ENCODE data around the gene FBXL2.
"Not testable (repeated sequence)": the region's sequence is repeated elsewhere in the genome, so short reads cannot be mapped to it uniquely, and the experiment has no call there.

The FBXL2 gene

DNA sequence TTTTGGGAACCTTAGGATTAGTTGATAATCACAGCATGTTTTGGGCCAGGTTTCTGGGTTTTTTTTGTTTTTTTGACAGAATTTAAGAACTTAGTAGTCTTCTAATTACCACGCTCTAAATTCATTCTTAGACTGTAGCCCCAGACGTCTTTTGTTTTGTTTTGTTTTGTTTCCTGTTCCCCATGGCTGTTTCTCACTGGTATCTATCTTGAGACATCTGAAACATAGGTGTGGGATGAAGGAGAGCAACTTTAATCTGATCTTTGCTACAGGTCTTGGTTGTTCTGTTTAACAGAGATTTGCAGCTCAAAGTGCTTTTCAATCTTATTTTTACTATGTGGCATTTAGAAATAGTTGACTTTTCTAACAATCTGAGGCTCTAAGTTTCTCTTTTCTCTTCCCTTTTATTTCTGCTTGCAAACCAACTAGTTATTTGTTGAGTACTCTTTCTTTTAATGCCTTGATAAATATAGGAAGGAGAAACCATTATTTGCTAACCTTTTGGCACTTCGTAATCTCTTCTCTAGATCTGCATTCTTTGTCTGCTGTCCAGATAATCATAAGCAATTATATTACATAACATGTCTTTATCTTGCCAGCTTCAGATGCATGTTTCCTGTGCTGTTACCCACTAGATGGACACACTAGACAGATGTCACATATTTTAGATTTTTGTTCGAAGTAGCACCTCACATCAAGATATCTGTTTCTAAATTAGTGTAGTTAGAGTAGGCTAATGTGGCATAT, 40.9 kb downstream of the FBXL2 start:
- no peak for DNase-seq (ENCODE audit: low spot score)

DNA sequence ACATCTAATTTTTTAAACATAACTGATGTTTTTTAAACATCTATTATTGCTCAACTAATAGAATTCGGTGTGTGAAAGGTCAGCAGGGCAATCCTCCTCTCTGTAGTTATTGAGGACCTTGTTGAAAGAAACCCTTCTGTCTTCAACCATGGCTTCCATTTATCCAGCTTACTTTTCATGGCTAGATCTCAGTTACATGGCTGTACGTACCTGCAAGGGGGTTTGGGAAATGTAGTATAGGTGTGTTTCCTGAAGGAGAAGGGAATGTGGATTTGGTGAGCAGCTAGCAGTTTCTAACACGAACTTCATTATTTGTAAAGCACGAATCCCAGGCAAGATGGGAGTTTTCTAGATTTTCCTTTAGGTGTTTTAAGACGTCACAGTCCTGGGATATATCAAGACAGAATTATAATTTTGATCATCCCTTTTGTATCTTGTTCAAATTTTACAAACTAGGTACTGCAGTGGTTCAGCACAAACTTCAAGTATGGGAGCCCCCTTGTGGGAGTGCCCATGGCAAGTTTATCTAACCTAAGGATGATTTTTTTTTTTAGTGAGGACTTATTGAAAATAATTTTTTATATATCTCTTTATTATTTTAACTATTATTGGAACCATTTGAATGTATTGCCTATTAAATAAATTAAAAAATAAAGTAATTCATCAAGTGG, 41.6 kb downstream of the FBXL2 start:
- DNase-seq (ENCODE audit: low spot score), result no peak

DNA sequence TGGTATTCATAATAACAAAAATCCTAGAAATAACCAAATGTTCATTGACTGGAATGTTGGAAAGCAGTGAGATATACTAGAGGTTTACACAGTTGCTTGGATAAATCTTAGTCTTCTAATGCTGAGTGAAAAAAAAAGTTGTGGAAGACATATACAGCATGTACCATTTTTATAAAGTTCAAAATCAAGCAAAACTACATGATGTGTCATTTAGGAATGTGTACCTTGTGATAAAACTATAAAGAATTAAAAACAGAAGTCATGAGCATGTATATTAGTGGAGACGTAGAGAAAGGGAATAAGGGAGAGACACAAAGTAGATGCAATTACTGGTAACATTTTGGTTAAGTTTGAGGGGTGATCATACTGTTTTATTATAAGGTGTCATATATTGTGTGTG, 45.2 kb downstream of the FBXL2 start:
- DNase-seq (ENCODE audit: low spot score), result no peak

DNA sequence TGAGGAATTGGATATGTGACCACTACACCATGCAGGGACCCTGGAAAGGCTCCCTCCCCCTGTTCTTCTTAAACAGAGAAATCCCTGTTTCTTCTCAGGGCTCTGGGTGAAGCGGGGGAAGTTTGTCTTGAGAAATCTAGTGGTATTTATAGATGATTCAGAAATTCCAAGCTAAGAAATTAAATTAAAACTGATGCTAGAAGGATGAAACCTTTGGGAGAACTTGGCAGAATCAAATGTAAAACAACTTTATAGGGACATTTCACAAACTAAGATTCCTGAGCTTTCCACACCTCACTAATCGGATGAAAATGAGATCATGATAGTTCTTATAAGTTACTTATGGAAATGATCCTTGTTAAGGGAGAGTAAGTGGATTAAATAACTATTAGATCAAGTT, 54.2 kb downstream of the FBXL2 start:
- DNase-seq (ENCODE audit: low spot score), result no peak

- DNase-seq (ENCODE audit: low spot score), result no peak
Observed at GRCh38 chr3:33334364-33334763, 57.1 kb downstream of the FBXL2 start.

DNA sequence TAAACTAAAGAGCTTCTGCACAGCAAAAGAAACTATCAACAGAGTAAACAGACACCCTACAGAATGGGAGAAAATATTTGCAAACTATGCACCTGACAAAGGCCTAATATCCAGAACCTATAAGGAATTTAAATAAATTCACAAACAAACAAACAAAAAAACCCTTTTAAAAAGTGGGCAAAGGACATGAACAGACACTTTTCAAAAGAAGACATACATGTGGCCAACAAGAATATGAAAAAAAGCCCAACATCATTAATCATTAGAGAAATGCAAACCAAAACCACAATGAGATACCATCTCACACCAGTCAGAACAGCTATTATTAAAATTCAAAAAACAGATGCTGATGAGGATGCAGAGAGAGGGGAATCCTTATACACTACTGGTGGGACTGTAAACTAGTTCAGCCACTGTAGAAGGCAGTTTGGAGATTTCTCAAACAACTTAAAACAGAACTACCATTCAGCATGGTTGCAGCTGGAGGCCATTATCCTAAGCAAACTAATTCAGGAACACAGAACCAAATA, 61.8 kb downstream of the FBXL2 start:
- DNase-seq (ENCODE audit: low spot score), result not testable (repeated sequence)

- no peak for DNase-seq (ENCODE audit: low spot score)
Observed at GRCh38 chr3:33339758-33340157, 62.5 kb downstream of the FBXL2 start.

GRCh38 chr3:33355611-33356010, 78.4 kb downstream of the FBXL2 start:
- DNase-seq (ENCODE audit: low spot score), result no peak

DNA sequence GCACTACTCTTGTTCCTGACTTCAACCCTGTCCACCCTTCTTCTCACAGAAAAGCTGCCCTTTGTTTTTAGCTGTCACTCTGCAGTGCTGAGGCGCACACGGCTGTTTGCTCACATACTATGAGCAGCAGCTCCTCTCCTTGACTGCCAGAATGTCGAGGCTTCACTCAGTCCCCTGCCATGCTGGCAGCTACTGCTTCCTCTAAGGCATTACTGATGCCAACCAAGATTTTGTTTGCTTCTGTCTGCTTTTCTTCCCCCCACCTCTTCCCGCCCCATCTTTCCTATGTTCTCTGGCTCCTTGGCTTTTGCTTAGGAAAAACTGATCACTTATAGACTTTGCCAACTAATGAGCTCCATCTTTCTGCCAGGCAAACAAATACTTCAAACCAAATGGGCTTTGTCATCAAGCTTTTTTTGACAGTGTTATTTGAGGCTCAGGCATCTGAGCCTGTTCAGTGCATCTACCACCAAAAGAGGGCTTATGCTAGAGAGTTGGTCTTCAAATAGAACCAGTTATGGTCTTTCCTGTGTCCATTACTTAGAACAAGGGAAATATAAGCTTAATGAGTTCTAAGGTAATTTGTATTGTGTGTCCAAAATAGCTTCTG, 81.0 kb downstream of the FBXL2 start:
- peak; percentile 28 for DNase-seq (ENCODE audit: low spot score)

DNA sequence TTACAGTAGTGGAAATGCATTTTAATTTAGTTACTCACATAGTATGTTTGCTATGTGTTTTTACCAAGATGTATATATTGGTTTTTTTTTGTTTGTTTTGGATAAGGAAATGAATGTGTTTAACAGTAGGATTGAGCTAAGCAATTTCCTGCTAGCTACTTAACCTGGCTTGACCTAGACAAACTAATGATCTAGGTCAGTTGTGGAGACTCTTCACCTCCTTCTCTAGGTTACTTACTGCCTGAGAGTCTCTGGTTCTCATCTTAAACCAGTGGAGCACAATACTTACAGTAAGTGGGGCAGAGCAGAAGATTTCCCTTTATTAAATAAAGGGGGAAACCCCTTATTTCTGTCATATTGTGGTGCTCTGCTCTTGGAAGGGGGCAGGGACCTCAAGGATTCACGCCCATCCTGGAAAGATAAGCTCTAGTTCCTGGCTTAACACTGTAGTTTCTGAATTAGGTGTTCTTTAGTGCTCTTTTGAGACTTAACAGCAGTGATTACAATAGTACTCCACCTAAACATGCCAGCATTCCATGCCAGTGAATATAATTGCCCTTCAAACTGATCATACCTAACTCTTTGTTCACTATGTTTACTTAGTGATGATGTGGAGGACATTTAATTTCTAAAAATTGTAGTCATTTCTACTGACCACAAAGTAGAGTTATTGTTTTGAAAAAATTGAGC, 83.0 kb downstream of the FBXL2 start:
- DNase-seq (ENCODE audit: low spot score), result no peak

DNA sequence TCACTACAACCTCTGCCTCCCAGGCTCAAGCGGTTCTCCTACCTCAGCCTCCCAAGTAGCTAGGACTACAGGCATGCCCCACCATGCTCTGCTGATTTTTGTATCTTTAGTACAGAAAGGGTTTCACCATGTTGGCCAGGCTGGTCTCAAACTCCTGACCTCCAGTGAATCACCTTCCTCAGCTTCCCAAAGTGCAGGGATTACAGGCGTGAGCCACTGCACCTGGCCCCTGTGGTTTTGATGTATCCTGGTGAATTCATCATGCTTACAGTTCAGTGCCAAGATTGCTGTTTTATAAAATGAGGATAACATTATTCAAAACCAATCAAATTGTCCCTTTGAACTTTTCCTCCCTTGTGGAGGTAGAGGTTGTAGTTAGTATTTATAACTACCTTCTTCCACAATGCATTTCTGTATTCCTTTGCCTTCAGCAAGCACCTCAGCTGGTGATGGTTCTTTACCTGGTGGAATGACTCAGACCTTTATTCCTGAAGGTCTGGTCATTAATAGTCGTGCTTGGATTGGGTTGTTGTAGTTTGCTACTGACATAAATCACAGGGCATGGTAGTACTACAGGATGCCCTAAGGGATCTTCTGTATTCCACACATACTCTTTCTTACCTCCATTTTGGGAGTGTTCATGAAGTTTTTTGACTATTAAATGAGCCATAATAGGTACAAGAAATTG, 86.0 kb downstream of the FBXL2 start:
- no peak for DNase-seq (ENCODE audit: low spot score)

- no peak for DNase-seq (ENCODE audit: low spot score)
Observed at GRCh38 chr3:33364060-33364459, 86.8 kb downstream of the FBXL2 start.

DNA sequence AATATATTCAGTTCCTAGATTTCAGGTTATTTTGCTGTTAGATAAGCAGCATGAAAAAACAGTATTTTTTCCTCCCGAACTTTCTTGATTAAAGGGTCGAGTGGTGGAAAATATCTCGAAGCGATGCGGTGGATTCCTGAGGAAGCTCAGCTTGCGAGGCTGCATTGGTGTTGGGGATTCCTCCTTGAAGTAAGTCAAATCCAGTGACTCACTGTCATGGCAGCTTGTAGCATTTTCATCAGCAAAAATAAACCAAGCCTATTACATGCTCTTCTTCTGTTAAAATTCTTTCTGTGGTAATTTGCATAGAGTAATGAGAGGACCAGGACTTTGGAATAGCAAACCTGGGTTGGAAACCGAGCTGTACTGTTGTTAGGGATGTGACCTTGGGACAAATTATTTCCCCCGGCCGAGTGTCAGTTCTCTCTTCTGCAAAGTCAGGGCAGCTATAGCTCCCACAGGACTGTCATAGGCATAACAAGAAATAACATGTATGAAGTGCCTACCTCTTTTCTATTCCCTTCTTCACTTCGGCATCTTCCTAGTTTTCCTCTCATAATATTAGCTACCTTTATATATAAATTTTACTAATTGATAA, 87.4 kb downstream of the FBXL2 start:
- DNase-seq (ENCODE audit: low spot score), result no peak

DNA sequence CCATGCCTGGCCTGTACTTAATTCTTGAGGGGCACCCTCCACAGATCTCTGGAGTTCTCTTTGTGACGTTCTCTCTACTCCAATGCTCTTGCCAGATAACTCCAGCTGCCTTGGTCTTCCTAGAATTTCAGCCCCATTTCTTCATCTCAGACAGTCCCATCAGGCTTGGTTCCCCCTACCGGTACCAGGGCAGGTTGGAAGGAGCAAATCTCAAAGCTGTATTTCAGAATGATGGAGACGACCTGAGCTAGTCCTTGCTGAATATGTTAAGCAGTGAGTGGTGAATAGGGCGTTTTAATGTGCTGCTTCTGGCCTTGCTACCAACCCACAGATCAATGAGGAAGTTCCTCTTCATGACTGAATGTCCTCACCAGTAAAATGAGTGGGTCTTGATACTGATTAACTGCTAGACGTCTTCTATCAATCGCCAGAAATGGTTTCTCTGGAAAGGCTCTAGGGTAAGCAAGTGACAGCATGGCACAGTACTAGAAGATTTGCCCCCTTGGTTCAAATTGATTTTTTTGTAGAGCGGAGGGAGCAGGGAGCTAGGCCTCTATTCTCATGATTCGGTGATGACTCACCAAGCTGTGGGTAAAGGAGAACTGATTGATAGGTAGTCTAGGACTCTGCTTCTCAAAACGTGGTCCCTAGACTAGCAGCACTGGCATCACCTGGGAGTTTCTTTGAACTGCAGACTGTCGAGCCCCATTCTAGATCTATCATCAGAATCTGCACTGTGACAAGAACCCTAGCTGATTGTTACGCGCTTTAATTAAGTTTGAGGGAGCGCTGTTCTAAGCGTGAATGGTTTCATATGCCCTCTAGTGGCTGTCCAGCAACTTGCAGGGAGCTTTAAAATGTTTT, 95.2 kb downstream of the FBXL2 start:
- DNase-seq (ENCODE audit: low spot score), result peak; percentile 77

GRCh38 chr3:33373082-33373437, 95.8 kb downstream of the FBXL2 start:
- no peak for DNase-seq (ENCODE audit: low spot score)

GRCh38 chr3:33377489-33377888, 100.2 kb downstream of the FBXL2 start:
- DNase-seq (ENCODE audit: low spot score), result no peak

- no peak for DNase-seq (ENCODE audit: low spot score)
Observed at GRCh38 chr3:33377931-33378330, 100.7 kb downstream of the FBXL2 start.

DNA sequence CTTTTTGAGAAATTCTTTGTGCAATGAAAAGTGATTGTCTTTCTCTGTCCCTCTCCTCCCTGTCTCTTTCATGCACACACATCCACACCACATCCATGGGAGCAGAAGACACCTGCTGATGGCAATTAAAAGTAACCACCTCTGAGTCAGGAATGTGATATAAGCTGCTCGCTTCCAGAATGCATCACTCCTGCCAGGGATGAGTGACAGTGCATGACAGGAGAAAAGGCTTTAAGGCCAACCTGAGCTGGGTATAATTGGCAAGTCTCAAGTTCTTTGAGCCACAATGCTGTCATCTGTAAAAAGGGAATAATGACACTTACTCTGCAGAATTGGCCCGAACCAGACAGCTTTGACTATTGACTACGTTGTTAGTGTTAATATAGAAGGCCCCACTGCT, 103.4 kb downstream of the FBXL2 start:
- no peak for DNase-seq (ENCODE audit: low spot score)

DNA sequence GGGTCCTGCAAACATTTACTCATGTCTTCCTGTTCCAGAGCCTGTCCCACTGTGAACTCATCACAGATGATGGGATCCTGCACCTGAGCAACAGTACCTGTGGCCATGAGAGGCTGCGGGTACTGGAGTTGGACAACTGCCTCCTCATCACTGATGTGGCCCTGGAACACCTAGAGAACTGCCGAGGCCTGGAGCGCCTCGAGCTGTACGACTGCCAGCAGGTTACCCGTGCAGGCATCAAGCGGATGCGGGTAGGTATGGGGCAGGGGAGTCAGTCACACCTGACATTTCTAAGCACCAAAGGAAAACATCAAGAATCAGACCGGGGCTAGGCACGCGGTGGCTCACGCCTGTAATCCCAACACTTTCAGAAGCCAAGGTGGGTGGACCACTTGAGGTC, 106.7 kb downstream of the FBXL2 start:
- no peak for DNase-seq (ENCODE audit: low spot score)

DNA sequence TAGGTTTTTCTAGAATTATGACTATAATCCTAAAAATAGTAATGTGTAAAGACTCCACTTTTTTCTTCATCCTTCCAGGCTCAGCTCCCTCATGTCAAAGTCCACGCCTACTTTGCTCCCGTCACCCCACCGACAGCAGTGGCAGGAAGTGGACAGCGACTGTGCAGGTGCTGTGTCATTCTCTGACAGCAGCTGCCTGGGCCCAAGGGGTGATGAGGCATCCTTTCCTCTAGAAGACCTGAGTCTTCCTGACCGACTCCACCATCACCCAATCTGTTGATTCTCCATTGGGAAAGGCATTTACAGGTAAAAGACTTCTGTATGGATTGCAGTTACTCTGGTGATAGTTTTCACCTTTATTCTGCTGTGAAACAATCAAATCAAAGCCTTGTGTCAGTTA, 108.2 kb downstream of the FBXL2 start:
- no peak for DNase-seq (ENCODE audit: low spot score)

- no peak for DNase-seq (ENCODE audit: low spot score)
Observed at GRCh38 chr3:33386631-33387030, 109.4 kb downstream of the FBXL2 start.

All from pons (tissue), 1 donor.